ENCODE results near the gene BARX1. TPM values are rescaled to one million over a fixed set of nuclear protein-coding genes. Genes with fewer than 3 reads are reported as not detected.

The BARX1 gene
- total and polyA plus RNA-seq, 10 of the 15 experiments (the other 5 are each of a cell fraction or from before 2014, with no cell fraction given) = not detected

DNA sequence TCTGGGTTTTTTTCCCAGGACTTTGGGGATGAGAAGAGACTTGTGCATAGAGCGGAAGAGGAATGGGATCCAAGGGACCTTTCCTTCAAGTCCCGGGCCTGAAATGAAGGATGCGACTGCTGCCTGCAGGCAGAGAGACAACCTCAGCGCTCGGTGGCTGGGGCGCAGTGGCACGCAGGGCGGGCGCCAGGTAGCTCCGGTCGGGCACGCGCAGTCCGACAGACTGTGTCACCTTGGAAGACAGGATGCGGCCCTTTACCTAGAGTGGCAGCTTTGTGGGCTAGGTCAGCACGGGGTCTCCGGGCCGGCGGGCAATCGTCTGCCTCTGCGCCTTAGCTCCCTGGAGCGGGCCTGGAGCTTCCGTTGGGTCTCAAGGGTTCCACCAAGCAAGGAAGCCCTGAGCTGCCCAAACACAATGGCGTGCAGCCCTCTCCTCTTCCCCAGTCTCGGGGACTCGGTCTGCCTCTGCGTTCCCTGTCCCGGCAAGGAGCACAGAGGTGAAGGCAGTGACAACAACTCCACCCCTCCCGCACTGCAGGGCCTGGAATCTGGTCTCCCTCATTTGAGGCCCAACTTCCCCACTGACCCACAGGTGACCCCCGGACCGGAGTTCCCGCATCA, 6.0 kb downstream of the BARX1 start:
- RAD21 ChIA-PET (ENCODE audit: unreplicated experiment) = no interaction called here
- Histone ChIP-seq H3K9ac (ENCODE audit: control insufficient read depth, insufficient read depth, low read length) (no peak overlapping the region), H3K9me3 (replicated peaks; ENCODE audit: control insufficient read depth, insufficient read depth, low read length) (no peaks in the 10 kb centered on the region; the same call in 2 of the 3 replicates), H3K36me3 (ENCODE audit: control insufficient read depth in 2 of 2, insufficient read depth in 2 of 2, low read length in 1 of 2) (no peaks in the 10 kb centered on the region), H3K4me3 (no peak overlapping the region), H3K4me1 (ENCODE audit: control insufficient read depth, insufficient read depth, low read length) (no peaks in the 10 kb centered on the region), H3K79me2 (ENCODE audit: control insufficient read depth, insufficient read depth, low read length) (no peaks in the 10 kb centered on the region), H4K20me1 (ENCODE audit: control insufficient read depth, insufficient read depth) (no peaks in the 10 kb centered on the region), H2AFZ (ENCODE audit: control insufficient read depth, low read depth, low read length) (no peak overlapping the region), H3K27ac (ENCODE audit: control insufficient read depth, insufficient read depth) (no peak overlapping the region), H3K27me3 (replicated peaks in 1 of 2; ENCODE audit: control insufficient read depth in 2 of 2, insufficient read depth in 2 of 2, low read length in 1 of 2) (peaks cover 21 to 35% of the 10 kb centered on the region in 2 experiments), H3K4me2 (ENCODE audit: control insufficient read depth, insufficient read depth) (no peak overlapping the region)
- WGBS (ENCODE audit: insufficient coverage, insufficient replicate concordance, low lambda C conversion rate, missing lambda C conversion rate) = 28% methylated on average over 32 of the region's 32 CpGs
- CTCF ChIA-PET = no interaction called here
- SMC1A ChIA-PET (ENCODE audit: uncharacterized antibody, unreplicated experiment) = no interaction called here
- no peak for DNase-seq (ENCODE audit: low read depth, low spot score)
- POLR2A ChIA-PET = no interaction called here
- ATAC-seq = no peak
- in situ Hi-C loops (cut with MboI) = no loop called here
- intact Hi-C loops (cut with micrococcal nuclease; ENCODE audit: unreplicated experiment) = no loop called here
- TF ChIP-seq, protein P1, sequence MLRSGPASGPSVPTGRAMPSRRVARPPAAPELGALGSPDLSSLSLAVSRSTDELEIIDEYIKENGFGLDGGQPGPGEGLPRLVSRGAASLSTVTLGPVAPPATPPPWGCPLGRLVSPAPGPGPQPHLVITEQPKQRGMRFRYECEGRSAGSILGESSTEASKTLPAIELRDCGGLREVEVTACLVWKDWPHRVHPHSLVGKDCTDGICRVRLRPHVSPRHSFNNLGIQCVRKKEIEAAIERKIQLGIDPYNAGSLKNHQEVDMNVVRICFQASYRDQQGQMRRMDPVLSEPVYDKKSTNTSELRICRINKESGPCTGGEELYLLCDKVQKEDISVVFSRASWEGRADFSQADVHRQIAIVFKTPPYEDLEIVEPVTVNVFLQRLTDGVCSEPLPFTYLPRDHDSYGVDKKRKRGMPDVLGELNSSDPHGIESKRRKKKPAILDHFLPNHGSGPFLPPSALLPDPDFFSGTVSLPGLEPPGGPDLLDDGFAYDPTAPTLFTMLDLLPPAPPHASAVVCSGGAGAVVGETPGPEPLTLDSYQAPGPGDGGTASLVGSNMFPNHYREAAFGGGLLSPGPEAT (IDR thresholded peaks at IDR 0.05; ENCODE audit: low read depth) = no peak
- no peak for TF ChIP-seq EP300 (IDR thresholded peaks at IDR 0.05; ENCODE audit: borderline replicate concordance in 1 of 2, control insufficient read depth in 1 of 2, low read depth in 2 of 2, low read length in 2 of 2)
- no peak for TF ChIP-seq HDAC6 (IDR thresholded peaks at IDR 0.05; ENCODE audit: unreplicated experiment)
- no peak for TF ChIP-seq KDM1A (IDR thresholded peaks at IDR 0.05; ENCODE audit: borderline replicate concordance)
- TF ChIP-seq PAX8 (IDR thresholded peaks at IDR 0.05) = no peak
- TF ChIP-seq LARP7 (IDR thresholded peaks at IDR 0.05) = no peak
- no peak for TF ChIP-seq STAT3 (IDR thresholded peaks at IDR 0.05; ENCODE audit: low read depth, low read length)
- TF ChIP-seq HCFC1 (IDR thresholded peaks at IDR 0.05; ENCODE audit: low read length) = no peak
- TF ChIP-seq, protein P2, sequence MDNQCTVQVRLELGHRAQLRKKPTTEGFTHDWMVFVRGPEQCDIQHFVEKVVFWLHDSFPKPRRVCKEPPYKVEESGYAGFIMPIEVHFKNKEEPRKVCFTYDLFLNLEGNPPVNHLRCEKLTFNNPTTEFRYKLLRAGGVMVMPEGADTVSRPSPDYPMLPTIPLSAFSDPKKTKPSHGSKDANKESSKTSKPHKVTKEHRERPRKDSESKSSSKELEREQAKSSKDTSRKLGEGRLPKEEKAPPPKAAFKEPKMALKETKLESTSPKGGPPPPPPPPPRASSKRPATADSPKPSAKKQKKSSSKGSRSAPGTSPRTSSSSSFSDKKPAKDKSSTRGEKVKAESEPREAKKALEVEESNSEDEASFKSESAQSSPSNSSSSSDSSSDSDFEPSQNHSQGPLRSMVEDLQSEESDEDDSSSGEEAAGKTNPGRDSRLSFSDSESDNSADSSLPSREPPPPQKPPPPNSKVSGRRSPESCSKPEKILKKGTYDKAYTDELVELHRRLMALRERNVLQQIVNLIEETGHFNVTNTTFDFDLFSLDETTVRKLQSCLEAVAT (IDR thresholded peaks at IDR 0.05) = no peak
- no peak for TF ChIP-seq NFYA (IDR thresholded peaks at IDR 0.05; ENCODE audit: borderline replicate concordance, low read depth, low read length)
- no peak for TF ChIP-seq CBFB (IDR thresholded peaks at IDR 0.05; ENCODE audit: low read depth)
- no peak for TF ChIP-seq ZNF384 (IDR thresholded peaks at IDR 0.05; ENCODE audit: borderline replicate concordance, low read depth, low read length)
- TF ChIP-seq CHD4 (IDR thresholded peaks at IDR 0.05) = no peak
- no peak for FAIRE-seq
- no TSS peak for BruUV-seq (replicated peaks)
